ENCODE data around the gene FCN2.

GRCh38 chr9:134835987-134836386 lies 44.6 kb upstream of the FCN2 start:
- TF ChIP-seq TEAD4 (IDR thresholded peaks at IDR 0.05; ENCODE audit: borderline replicate concordance, insufficient read depth) (no peak), NRF1 (IDR thresholded peaks at IDR 0.05; ENCODE audit: low read depth, low read length) (no peak), EP300 (IDR thresholded peaks at IDR 0.05; ENCODE audit: borderline replicate concordance in 1 of 2, low read depth in 1 of 2, low read length in 1 of 2) (no peak), CTCF (IDR thresholded peaks at IDR 0.05) (no peak), GATA2 (CRISPR knock-in tag; IDR thresholded peaks at IDR 0.05) (no peak), SIN3A (IDR thresholded peaks at IDR 0.05; ENCODE audit: borderline replicate concordance, low read depth, low read length) (no peak), FOXM1 (IDR thresholded peaks at IDR 0.05; ENCODE audit: low read depth) (no peak), RFX5 (IDR thresholded peaks at IDR 0.05; ENCODE audit: low read length) (no peak), REST (IDR thresholded peaks at IDR 0.05; ENCODE audit: low read depth, low read length) (no peak), GABPA (IDR thresholded peaks at IDR 0.05; ENCODE audit: low read depth) (no peak), RAD21 (IDR thresholded peaks at IDR 0.05; ENCODE audit: low read length) (no peak), FOXJ3 (CRISPR knock-in tag; IDR thresholded peaks at IDR 0.05) (no peak), RCOR1 (IDR thresholded peaks at IDR 0.05; ENCODE audit: low read length) (no peak)
